ENCODE data around the gene BTNL9. TPM values are rescaled to one million over a fixed set of nuclear protein-coding genes. Genes with fewer than 3 reads are reported as not detected.

The BTNL9 gene
- polyA plus RNA-seq, 3 donors, result 7.0 to 14.9 (median 11.5) TPM

DNA sequence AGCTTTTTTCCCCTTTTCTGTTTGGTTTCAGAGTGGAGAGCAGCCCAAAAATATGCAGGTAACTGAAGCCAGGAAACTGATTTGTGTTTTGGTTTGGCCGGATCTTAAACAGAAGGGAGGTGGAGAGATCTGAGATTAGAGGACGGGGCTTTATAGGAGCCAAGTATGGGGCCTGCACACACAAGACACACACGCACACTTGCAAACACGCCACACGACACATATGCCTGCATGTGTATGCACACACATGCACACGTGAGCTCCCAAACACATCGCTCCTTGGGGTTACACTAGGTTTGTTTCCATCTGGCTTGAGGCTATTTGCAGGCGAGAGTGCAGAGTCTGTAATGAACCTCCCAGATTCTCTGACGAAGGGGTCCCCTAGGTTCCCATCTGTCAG, 18.3 kb downstream of the BTNL9 start:
- no peak for DNase-seq (ENCODE audit: extremely low read depth in 1 of 11, low read depth in 9 of 11, low spot score in 4 of 11)

DNA sequence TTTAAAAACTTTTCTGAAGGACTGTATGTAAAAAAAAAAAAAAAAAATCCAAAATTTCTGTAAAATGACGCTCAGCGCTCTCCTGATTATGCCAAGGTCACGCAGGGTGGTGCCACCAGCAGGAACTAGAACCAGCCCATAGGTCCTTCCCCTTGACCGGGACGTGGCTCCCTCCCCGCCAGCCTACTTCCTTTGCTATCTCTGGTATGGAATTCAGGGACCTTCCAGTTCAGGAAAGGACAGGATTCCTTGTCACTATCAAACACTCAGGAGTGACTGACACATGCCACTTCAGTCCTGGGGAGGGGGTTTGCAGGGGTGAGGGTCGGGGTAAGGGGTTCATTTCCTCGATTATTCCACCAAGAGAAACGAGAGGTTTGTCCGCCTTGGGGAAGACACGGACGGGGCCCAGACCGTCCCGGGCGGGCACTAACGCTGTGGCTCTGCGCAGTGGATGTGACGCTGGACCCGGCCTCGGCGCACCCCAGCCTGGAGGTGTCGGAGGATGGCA, 18.8 kb downstream of the BTNL9 start:
- no peak for DNase-seq (ENCODE audit: extremely low read depth in 1 of 11, low read depth in 9 of 11, low spot score in 4 of 11)

DNA sequence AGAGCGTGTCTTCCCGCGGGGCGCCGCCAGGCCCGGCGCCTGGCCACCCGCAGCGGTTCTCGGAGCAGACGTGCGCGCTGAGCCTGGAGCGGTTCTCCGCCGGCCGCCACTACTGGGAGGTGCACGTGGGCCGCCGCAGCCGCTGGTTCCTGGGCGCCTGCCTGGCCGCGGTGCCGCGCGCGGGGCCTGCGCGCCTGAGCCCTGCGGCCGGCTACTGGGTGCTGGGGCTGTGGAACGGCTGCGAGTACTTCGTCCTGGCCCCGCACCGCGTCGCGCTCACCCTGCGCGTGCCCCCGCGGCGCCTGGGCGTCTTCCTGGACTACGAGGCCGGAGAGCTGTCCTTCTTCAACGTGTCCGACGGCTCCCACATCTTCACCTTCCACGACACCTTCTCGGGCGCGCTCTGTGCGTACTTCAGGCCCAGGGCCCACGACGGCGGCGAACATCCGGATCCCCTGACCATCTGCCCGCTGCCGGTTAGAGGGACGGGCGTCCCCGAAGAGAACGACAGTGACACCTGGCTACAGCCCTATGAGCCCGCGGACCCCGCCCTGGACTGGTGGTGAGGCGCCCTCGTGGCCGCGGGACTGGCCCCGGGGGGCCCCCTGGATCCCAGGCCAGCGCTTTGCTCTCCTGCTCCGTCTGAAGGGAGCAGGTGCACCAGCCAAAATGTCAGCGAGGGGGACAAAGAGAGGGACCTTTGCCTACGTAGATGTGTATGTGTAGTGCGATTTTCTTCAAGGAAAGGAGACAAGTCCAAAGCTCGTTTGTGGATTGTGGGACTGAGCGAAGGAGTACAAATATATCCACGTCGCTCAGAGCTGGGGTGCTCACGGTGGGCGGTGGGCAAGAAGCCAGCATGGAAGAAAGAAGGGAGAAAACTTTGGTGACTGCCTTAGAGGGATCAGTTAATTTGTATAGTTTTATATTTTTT, 19.5 kb downstream of the BTNL9 start:
- no peak for DNase-seq (ENCODE audit: extremely low read depth in 1 of 11, low read depth in 9 of 11, low spot score in 4 of 11)

DNA sequence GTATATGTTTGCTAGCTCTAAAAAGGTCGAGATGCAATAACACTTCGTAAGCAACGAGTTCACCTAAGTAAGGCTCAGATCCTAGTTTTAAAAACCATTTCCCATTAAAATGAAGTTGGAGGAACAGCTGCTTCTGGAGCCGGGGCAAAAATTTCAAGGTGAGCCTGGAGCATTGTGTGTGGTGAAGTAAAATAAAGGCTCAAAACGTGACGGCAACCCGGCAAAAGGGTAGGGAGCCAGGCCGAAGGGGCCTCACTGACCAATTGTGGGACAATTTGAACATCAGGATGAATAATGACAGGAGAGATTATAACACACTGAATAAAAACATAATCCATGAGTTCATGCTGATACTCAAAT, 20.1 kb downstream of the BTNL9 start:
- no peak for DNase-seq (ENCODE audit: extremely low read depth in 1 of 11, low read depth in 9 of 11, low spot score in 4 of 11)

DNA sequence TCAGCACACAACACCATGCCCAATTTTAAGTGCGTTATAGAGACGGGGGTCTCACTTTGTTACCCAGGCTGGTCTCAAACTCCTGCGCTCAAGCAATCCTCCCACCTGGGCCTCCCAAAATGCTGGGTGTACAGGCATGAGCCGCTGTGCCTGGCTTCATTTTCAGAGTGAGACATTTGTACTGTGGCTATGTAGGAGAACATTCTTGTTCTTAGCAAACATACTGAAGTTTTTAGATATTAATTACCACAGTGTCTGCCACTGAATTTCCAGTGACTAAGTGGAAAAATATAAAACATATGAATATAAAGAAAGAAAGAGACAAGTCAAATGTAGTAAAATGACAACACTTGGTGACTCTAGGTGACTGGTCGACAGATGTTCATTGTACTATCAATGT, 20.9 kb downstream of the BTNL9 start:
- DNase-seq (ENCODE audit: extremely low read depth in 1 of 11, low read depth in 9 of 11, low spot score in 4 of 11), result no peak

DNA sequence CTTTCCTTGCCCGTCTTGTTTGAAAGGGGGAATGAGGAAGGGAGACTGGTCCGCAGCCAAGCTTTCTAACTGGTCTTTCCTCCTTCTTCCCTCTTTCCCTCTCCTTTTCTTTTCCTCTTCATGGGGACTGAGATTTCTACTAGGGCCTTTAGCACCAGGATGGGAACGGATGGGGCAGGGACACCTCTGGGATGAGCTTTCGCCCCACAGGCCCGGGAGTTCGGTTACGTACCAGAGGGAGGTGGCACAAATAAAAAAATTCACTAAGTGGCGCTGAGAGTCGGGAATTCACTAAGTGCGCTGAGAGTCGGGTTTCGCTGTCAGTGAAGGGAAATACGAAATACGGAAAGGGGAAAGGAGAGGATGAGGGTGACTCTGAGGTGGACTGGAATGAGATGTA, 21.6 kb downstream of the BTNL9 start:
- DNase-seq (ENCODE audit: extremely low read depth in 1 of 11, low read depth in 9 of 11, low spot score in 4 of 11), result no peak

DNA sequence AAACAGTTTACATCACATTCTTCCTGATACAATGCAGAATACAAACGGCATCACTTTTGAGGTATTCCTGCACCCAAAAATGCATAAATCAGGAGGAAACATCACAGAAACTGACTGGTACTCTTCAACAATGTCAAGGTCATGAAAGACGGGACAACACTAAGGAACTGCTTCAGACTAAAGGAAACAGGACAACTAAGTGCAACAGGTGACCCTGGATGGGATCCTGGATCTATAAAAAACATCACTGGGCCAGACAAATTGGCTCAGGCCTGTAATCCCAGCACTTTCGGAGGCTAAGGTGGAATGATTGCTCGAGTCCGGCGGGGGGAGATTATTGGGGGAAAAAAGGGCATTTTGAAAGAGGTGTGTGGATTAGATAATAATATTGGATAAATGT, 22.6 kb downstream of the BTNL9 start:
- DNase-seq (ENCODE audit: extremely low read depth in 1 of 11, low read depth in 9 of 11, low spot score in 4 of 11), result no peak

DNA sequence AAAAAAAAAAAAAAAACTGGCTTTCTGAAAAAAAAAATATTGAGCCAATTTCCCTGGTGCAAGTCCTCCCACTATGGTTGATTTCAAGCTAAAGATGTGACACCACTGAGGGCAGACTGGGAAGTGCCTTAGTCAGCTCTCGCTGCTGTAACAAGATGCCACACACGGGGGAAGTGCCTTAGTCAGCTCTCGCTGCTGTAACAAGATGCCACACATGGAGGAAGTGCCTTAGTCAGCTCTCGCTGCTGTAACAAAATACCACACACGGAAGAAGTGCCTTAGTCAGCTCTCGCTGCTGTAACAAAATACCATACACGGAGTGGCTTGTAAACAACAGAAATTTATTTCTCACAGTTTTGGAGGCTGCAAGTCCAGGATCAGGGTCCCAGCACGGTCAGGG, 23.4 kb downstream of the BTNL9 start:
- DNase-seq (ENCODE audit: extremely low read depth in 1 of 11, low read depth in 9 of 11, low spot score in 4 of 11), result no peak

DNA sequence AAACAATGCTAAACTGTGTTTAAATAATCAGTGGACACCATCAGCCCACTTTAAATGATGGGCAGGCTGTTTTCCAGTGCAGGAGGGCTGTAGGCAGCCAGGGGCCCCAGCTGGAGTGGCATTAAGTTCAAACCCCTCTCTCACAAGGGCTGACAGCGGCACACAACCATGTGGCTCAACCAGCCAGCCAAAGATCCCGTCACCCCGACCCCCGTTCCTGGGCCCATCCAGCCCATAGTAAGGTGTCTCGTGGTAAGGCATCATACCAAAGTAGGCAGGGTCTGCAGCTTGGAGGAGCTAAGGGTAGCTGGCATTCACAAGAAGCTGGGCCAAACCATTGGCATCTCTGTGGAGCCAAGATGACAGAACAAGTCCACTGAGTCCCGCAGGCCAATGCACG, 24.9 kb downstream of the BTNL9 start:
- DNase-seq (ENCODE audit: extremely low read depth in 1 of 11, low read depth in 9 of 11, low spot score in 4 of 11), result no peak

DNA sequence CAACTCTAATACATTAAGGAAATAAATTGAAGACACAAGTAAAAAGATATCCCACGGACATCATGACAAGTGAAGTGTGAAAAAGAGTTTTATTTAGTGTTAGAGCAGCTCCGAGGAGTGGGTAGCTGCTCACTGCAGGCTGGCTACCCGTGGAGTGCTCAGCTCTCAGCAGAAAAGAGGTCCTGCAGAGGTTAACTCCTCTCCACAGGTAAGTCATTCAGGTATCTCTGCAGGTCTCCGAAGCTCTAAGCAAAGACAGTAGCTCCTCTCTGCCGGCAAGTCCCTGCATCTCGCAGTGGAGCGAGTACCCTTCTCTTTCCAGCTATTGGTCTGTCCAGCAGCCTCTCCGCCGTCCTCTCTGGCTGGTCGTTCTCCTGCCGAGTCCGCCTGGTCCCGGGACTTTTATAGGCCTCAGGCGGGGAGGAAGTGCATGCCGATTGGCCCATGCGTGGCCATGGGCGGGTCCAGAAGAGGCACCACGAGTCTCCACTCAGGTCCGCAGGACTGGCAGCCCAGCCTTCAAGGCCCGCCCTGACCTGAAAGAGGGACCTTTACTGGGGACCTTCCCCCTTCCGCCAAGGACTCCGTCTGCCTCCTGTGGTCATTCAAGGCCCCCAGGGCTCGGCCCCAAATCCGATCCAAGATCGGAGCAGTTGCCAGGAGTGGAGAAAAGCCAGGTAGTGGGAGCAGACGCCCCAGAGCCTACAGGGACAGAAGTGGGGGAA, 29.9 kb downstream of the BTNL9 start:
- DNase-seq (ENCODE audit: extremely low read depth in 1 of 11, low read depth in 9 of 11, low spot score in 4 of 11), result no peak

DNA sequence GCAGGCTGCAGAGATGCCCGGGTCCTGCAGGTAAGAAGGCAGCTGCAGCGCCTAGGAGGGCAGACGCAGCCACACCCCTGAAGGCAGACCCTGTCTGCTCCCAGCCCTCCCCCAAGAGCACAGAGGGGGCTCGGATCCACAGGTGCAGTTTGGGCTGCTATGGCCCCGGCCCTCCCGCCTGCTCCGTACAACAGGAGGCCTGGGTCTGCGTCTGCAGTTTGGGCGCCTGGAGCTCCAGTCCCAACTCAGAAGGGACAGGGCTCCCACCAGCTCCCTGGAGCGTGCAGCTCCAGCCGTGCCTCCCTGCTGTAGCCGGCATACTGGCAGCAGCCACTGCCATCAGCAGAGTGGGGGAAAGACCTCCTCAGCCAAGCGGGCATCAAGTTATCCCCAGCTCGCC, 30.5 kb downstream of the BTNL9 start:
- no peak for DNase-seq (ENCODE audit: extremely low read depth in 1 of 11, low read depth in 9 of 11, low spot score in 4 of 11)

DNA sequence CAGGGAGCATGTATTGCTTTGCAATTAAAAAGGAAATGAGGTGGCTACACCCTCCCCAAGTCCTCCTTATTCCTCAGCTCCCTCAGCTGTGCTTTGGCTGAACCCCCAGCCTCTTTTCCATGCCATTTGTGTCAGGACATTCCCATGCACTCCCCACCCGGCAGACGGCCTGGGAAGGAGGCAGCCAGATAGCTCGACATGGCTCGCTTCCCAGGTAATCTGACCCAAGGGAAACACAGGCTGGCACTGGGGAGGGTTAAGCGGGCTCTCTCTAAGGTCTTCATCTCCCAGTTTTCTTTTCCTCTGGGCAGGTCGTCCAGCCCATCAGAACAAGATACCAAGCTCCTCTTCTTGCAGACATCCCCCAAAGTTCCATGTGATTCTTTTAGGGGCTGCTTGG, 31.2 kb downstream of the BTNL9 start:
- DNase-seq (ENCODE audit: extremely low read depth in 1 of 11, low read depth in 9 of 11, low spot score in 4 of 11), result no peak

DNA sequence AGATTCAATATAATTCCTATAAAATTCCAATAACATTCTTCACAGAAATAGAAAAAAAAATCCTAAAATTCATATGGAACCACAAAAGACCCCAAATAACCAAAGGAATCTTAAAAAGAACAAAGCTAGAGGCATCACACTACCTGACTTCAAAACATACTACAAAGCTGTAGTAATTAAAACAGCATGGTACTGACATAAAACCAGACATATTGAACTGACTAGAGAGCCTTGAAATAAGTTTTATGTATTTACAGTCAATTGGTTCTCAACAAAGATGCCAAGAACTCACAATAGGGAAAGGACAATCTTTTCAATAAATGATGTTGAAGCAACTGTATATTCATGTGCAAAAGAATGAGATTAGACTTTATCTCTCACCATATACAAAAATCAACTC, 36.9 kb downstream of the BTNL9 start:
- no peak for DNase-seq (ENCODE audit: extremely low read depth in 1 of 11, low read depth in 9 of 11, low spot score in 4 of 11)

DNA sequence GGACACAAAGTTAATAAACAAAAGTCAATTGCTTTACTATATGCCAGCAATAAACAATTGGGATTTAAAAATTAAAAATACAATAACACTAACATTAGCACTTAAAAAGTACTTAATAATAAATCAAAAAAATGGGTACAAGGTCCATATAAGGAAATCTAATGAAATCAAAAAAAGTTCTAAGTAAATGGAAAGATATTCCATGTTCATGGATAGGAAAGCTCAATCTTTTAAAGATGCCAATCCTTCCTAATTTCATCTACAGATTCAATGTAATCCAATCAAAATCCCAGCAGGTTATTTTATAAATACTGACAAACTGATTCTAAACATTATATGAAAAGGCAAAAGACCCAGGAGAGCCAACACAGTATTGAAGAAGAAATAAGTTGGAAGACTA, 41.9 kb downstream of the BTNL9 start:
- no peak for DNase-seq (ENCODE audit: extremely low read depth in 1 of 11, low read depth in 9 of 11, low spot score in 4 of 11)

DNA sequence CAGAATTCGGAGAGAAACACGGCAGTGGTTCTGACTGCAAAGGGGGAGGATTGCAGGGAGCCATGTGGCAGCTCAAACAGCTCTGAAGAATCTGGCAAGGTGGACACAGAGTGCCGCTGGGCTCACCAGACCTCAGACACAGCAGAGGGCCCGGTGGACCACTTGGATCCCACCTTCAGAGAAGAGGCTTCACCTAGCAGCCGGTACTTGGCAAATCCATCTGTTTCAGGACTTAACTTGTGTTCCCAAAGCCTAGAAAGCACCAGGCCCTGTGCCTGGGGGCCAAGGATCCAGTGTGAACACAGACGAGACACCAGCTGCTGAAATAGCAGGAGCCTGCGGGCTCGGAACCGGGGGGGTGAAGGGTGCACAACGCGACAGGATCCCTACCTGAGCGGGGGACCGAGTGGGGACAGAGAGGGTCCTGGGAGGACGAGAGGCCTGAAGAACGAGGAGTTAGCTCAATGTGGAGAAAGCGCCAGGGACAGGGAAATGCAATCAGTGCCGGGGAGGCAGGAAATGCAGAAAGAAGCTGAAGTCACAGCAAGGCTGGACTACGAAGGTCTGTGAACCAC, 44.6 kb downstream of the BTNL9 start:
- DNase-seq (ENCODE audit: extremely low read depth in 1 of 11, low read depth in 9 of 11, low spot score in 4 of 11), result no peak

DNA sequence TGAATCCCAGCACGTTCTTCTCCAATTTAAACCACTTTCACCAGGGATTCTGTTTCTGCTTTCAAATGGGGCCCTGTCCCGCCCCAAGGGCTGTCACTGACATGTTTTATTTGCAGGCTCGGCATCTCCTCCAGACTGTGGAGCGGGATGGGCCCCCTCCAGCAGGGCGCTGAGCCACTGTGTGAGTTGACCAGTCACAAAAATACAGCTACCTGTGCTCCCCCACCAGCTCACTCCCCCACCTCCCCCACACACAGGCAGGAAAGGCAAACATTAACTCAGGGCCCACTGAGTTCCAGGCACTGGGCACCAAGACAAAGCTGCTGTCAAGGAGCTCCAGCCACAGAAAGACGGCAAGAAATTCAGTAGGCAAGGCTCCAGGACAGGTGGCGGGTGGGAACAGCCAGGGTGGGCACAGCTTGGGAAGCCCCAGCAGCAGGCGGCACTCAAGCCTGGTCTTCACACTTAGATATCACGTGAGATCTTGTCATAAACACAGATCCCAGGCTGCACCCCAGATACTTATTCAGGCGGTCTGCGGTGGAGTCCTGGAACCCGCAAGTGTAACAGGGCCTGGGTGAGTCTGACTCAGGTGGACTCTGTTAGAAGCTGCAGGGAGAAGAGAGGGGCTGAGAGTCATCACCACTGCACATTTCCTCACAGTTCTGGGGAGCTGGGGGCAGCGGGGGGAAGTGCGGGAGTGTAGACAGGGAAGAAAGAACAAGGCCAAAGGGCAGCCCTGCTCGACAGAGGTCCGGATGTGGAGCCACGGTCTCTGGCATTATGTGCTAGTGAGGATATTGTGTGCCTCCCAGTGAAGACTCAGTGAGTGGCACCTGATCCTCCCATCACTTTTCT, 46.2 kb downstream of the BTNL9 start:
- DNase-seq (ENCODE audit: extremely low read depth in 1 of 11, low read depth in 9 of 11, low spot score in 4 of 11), result peak in 3 of 11 donors; percentile 26 to 46 (median 36)

DNA sequence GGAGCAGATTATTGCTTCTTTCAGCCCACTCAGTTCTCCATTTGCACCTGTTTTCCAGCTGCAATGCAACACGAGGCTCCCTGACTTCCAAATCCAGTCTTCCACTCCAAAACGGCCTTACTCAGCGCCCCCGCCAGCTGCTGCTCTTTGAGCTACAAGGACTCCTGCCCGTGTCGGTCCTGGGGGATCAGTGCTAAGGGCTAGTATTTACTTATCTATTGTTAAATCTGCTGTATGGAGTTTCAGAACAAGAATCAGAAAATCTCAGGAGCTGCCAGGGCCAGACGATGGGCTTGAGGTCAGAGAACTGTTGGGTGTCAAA, 46.8 kb downstream of the BTNL9 start:
- DNase-seq (ENCODE audit: extremely low read depth in 1 of 11, low read depth in 9 of 11, low spot score in 4 of 11), result no peak

DNA sequence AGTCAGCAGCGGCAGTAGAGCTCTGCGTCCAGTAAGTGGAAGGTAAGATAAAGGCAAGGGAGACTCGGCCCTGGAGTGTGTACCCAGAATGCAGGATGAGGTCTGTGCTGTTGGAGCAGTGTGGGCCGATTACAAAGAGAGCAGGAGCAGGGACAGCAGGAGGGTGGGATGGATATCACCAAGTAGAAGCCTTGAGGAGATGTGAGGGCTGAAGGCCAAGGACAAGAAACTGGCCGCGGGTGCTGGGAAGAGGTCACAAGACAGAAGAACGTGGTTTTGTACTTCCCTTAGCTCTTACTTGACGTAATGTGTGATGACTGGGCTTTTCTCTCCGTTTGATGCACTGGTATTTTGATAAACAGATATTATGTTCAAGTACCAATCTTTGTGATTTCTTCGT, 47.2 kb downstream of the BTNL9 start:
- no peak for DNase-seq (ENCODE audit: extremely low read depth in 1 of 11, low read depth in 9 of 11, low spot score in 4 of 11)

DNA sequence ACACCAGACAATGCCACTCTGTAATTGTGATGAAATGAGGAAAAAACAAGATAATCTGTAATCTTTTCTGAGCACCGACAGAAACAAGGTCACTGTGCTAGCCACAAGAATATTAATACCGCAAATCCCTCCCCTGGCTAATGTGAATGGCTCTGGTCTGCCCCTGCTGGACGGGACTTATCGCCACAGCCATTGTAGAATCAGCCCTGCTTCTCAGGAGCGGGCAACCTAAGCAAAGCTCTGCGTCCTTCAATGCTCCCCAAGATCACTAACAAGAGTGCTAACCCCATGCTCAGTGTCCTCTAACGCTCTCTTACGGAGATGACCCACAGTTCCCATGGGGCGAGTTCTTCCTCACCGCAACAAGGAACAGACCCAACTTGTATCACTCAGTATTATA, 48.2 kb downstream of the BTNL9 start:
- no peak for DNase-seq (ENCODE audit: extremely low read depth in 1 of 11, low read depth in 9 of 11, low spot score in 4 of 11)

Measured in renal cortex interstitium (tissue), 11 donors.